Esophagus (tissue), 2 donors: ENCODE results near the gene TFCP2. TPM values are rescaled to one million over a fixed set of nuclear protein-coding genes. Genes with fewer than 3 reads are reported as not detected.

Experiments used
- H3K27ac ChIP-seq, 2 donors: one replicate each; pipeline ENCODE4 v1.5.1; 2013; ENCODE audit warnings: low read depth in 2 of 2, mild to moderate bottlenecking in 2 of 2, inconsistent platforms in 1 of 2, low read length in 1 of 2, moderate library complexity in 1 of 2
- H3K27me3 ChIP-seq, 2 donors: one replicate each; pipeline ENCODE4 v1.6.1; 2013; ENCODE audit warnings: low read length in 2 of 2, control low read depth in 1 of 2, mild to moderate bottlenecking in 1 of 2; ENCODE audit not compliant: insufficient read depth in 2 of 2, control insufficient read depth in 1 of 2
- H3K36me3 ChIP-seq, 2 donors: one replicate each; pipeline ENCODE4 v1.6.1; 2013; ENCODE audit warnings: low read length in 1 of 2; ENCODE audit not compliant: control insufficient read depth in 2 of 2, insufficient read depth in 2 of 2
- H3K4me1 ChIP-seq, 2 donors: one replicate each; pipeline ENCODE4 v1.6.1; 2013; ENCODE audit warnings: low read length in 1 of 2; ENCODE audit not compliant: control insufficient read depth in 2 of 2, insufficient read depth in 2 of 2
- H3K4me3 ChIP-seq, 2 donors: one replicate each; pipeline ENCODE4 v1.5.1; 2013; ENCODE audit warnings: low read length in 2 of 2, mild to moderate bottlenecking in 2 of 2, low read depth in 1 of 2, moderate library complexity in 1 of 2
- H3K9me3 ChIP-seq, 2 donors: one replicate each; pipeline ENCODE4 v1.6.1; 2013; ENCODE audit warnings: mild to moderate bottlenecking in 2 of 2, low read depth in 1 of 2, low read length in 1 of 2, moderate library complexity in 1 of 2; ENCODE audit not compliant: control insufficient read depth in 2 of 2, insufficient read depth in 1 of 2
- WGBS, 2 donors: extraction: QIAGEN DNeasy Blood & Tissue Kit; methylation state at CpG; one replicate each; pipeline ENCODE4 v1.1.7; 2013; 5-methylcytosine and 5-hydroxymethylcytosine counted together
- polyA plus RNA-seq, 2 donors: library from polyadenylated mRNA; stranded (reverse); fragments of 200-250 nt; gene quantifications; one replicate each; pipeline ENCODE4 v1.2.3, GENCODE V29; 2013
- donor health status: healthy with polysubstance abuse.
- donor health status: Bipolar disorder and iron deficiency.

Gene TFCP2
- polyA plus RNA-seq, 2 donors: 7.6 to 9.6 TPM

- Histone ChIP-seq H3K27me3 (no peaks in the 10 kb centered on the region), H3K4me3 (no peak overlapping the region), H3K9me3 (no peaks in the 10 kb centered on the region), H3K36me3 (peaks cover 0 to 7% of the 10 kb centered on the region in 2 donors), H3K4me1 (no peaks in the 10 kb centered on the region), H3K27ac (no peak overlapping the region)
Observed at GRCh38 chr12:51103977-51104376, 69.0 kb downstream of the TFCP2 start.

- Histone ChIP-seq H3K4me3 (no peak overlapping the region), H3K36me3 (peaks cover 2 to 13% of the 10 kb centered on the region in 2 donors), H3K27me3 (no peaks in the 10 kb centered on the region), H3K27ac (no peak overlapping the region), H3K4me1 (no peaks in the 10 kb centered on the region), H3K9me3 (no peaks in the 10 kb centered on the region)
- WGBS, 2 donors: 98 to 100% methylated on average over 1 of the region's 1 CpG
Observed at GRCh38 chr12:51098611-51099010, 74.3 kb downstream of the TFCP2 start.

GRCh38 chr12:51090705-51091229 is 82.2 kb downstream of the TFCP2 start:
- Histone ChIP-seq H3K27ac (no peak overlapping the region), H3K36me3 (peaks cover 0 to 6% of the 10 kb centered on the region in 2 donors), H3K27me3 (no peaks in the 10 kb centered on the region), H3K9me3 (no peaks in the 10 kb centered on the region), H3K4me3 (no peak overlapping the region), H3K4me1 (no peaks in the 10 kb centered on the region)
- WGBS, 2 donors: 88 to 95% methylated on average over 10 of the region's 10 CpGs

- no peak overlapping the region for H3K27ac ChIP-seq
- H3K9me3 ChIP-seq: no peaks in the 10 kb centered on the region
- 81 to 84% methylated on average over 3 of the region's 3 CpGs for WGBS, 2 donors
- H3K27me3 ChIP-seq: no peaks in the 10 kb centered on the region
- no peaks in the 10 kb centered on the region for H3K4me1 ChIP-seq
- no peaks in the 10 kb centered on the region for H3K36me3 ChIP-seq
- H3K4me3 ChIP-seq: no peak overlapping the region
Observed at GRCh38 chr12:51087818-51088217, 85.1 kb downstream of the TFCP2 start.

GRCh38 chr12:51086933-51087332 is 86.0 kb downstream of the TFCP2 start:
- Histone ChIP-seq H3K36me3 (no peaks in the 10 kb centered on the region), H3K27ac (no peak overlapping the region), H3K27me3 (no peaks in the 10 kb centered on the region), H3K4me3 (no peak overlapping the region), H3K9me3 (no peaks in the 10 kb centered on the region), H3K4me1 (no peaks in the 10 kb centered on the region)
- WGBS, 2 donors: 93% methylated on average over 10 of the region's 10 CpGs

- H3K27me3 ChIP-seq: no peaks in the 10 kb centered on the region
- no peak overlapping the region for H3K27ac ChIP-seq
- H3K4me3 ChIP-seq: no peak overlapping the region
- 60 to 65% methylated on average over 3 of the region's 3 CpGs for WGBS, 2 donors
- no peaks in the 10 kb centered on the region for H3K36me3 ChIP-seq
- H3K4me1 ChIP-seq: no peaks in the 10 kb centered on the region
- H3K9me3 ChIP-seq: no peaks in the 10 kb centered on the region
Observed at GRCh38 chr12:51085757-51086156, 87.2 kb downstream of the TFCP2 start.

GRCh38 chr12:51083126-51083833 is 89.7 kb downstream of the TFCP2 start, which contains the start of gene CSRNP2:
Gene CSRNP2 (minus strand): TSS chr12:51083596. CDS start chr12:51076561, 7,035 bp downstream.
- Histone ChIP-seq H3K4me1 (no peaks in the 10 kb centered on the region), H3K27ac (peak within 1 kb of the TSS; percentile 88 to 95), H3K27me3 (no peaks in the 10 kb centered on the region), H3K4me3 (peak within 1 kb of the TSS; percentile 92 to 96), H3K9me3 (no peaks in the 10 kb centered on the region), H3K36me3 (no peaks in the 10 kb centered on the region)
- 0 to 1% methylated on average over 56 to 74 of the region's 74 CpGs for WGBS, 2 donors

- H3K4me1 ChIP-seq: no peaks in the 10 kb centered on the region
- peak overlapping the region; percentile 92 to 96 for H3K4me3 ChIP-seq
- H3K27ac ChIP-seq: peak overlapping the region; percentile 88 to 95
- H3K36me3 ChIP-seq: no peaks in the 10 kb centered on the region
- WGBS, 2 donors: 1 to 3% methylated on average over 18 of the region's 18 CpGs
- H3K27me3 ChIP-seq: no peaks in the 10 kb centered on the region
- H3K9me3 ChIP-seq: no peaks in the 10 kb centered on the region
Observed at GRCh38 chr12:51082561-51083125, 90.3 kb downstream of the TFCP2 start.

- H3K4me1 ChIP-seq: no peaks in the 10 kb centered on the region
- WGBS, 2 donors: 73 to 83% methylated on average over 1 of the region's 1 CpG
- no peaks in the 10 kb centered on the region for H3K27me3 ChIP-seq
- no peak overlapping the region for H3K27ac ChIP-seq
- no peaks in the 10 kb centered on the region for H3K36me3 ChIP-seq
- no peak overlapping the region for H3K4me3 ChIP-seq
- H3K9me3 ChIP-seq: no peaks in the 10 kb centered on the region
Observed at GRCh38 chr12:51081421-51081820, 91.5 kb downstream of the TFCP2 start.

GRCh38 chr12:51080136-51080535 is 92.8 kb downstream of the TFCP2 start:
- no peaks in the 10 kb centered on the region for H3K4me1 ChIP-seq
- no peaks in the 10 kb centered on the region for H3K27me3 ChIP-seq
- 72% methylated on average over 4 of the region's 4 CpGs for WGBS, 2 donors
- H3K36me3 ChIP-seq: peaks cover 0 to 2% of the 10 kb centered on the region in 2 donors
- H3K9me3 ChIP-seq: no peaks in the 10 kb centered on the region
- H3K4me3 ChIP-seq: no peak overlapping the region
- H3K27ac ChIP-seq: no peak overlapping the region
